ENCODE results near the gene RIMS4. TPM values are rescaled to one million over a fixed set of nuclear protein-coding genes. Genes with fewer than 3 reads are reported as not detected.

The RIMS4 gene
- total and polyA plus RNA-seq, 4 donors, result not detected

DNA sequence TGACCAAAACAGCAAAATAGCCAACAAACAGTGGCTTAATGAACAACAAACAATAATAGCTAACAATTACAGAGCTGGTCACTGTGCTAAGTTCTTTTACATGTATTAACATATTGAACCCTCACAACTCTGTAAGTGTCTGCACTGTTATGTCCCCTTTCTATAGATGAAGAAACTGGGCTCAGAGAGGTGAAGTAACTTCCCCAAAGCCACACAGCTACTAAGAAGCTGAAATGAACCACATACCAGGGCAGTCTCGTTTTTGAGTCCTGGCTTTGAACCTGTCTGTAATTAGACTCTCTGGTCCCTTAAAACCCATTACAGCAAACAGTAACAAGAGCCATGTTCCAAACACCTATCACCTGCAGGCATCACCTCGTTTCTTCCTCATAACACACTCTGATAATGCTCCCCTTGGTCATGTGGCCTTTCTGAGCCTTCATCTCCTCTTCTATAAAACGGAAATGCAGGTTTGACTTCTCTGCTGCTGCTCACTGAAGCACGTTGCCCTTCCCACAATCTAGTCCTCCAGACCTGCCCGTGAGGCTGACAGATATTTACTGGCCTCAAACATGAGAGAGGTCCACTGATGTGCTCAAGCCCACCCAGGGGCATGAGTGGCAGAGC is 41.4 kb downstream of the RIMS4 start:
- no peaks in the 10 kb centered on the region for H3K36me3 ChIP-seq (ENCODE audit: control insufficient read depth in 4 of 4, insufficient read depth in 3 of 4, low read depth in 1 of 4, low read length in 3 of 4)
- DNase-seq (ENCODE audit: low spot score), result no peak
- TF ChIP-seq, protein P1, sequence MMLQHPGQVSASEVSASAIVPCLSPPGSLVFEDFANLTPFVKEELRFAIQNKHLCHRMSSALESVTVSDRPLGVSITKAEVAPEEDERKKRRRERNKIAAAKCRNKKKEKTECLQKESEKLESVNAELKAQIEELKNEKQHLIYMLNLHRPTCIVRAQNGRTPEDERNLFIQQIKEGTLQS (IDR thresholded peaks at IDR 0.05), result no peak
- TF ChIP-seq, protein P2, sequence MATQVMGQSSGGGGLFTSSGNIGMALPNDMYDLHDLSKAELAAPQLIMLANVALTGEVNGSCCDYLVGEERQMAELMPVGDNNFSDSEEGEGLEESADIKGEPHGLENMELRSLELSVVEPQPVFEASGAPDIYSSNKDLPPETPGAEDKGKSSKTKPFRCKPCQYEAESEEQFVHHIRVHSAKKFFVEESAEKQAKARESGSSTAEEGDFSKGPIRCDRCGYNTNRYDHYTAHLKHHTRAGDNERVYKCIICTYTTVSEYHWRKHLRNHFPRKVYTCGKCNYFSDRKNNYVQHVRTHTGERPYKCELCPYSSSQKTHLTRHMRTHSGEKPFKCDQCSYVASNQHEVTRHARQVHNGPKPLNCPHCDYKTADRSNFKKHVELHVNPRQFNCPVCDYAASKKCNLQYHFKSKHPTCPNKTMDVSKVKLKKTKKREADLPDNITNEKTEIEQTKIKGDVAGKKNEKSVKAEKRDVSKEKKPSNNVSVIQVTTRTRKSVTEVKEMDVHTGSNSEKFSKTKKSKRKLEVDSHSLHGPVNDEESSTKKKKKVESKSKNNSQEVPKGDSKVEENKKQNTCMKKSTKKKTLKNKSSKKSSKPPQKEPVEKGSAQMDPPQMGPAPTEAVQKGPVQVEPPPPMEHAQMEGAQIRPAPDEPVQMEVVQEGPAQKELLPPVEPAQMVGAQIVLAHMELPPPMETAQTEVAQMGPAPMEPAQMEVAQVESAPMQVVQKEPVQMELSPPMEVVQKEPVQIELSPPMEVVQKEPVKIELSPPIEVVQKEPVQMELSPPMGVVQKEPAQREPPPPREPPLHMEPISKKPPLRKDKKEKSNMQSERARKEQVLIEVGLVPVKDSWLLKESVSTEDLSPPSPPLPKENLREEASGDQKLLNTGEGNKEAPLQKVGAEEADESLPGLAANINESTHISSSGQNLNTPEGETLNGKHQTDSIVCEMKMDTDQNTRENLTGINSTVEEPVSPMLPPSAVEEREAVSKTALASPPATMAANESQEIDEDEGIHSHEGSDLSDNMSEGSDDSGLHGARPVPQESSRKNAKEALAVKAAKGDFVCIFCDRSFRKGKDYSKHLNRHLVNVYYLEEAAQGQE (IDR thresholded peaks at IDR 0.05), result no peak
- TF ChIP-seq TAF1 (conservative IDR thresholded peaks at IDR 0.05), result no peak
- no peak for TF ChIP-seq JUND (IDR thresholded peaks at IDR 0.05)
- no peak for TF ChIP-seq SP1 (IDR thresholded peaks at IDR 0.05)
- no peak overlapping the region for H3K27ac ChIP-seq (ENCODE audit: low read depth in 1 of 2, low read length in 2 of 2)
- no peak overlapping the region for H3K4me3 ChIP-seq (ENCODE audit: low read depth in 1 of 3, low read length in 3 of 3)
- peaks cover 0 to 2% (median under 1%) of the 10 kb centered on the region in 4 donors for H3K27me3 ChIP-seq (ENCODE audit: control insufficient read depth in 4 of 4, insufficient read depth in 4 of 4, low read length in 3 of 4)
- H3K9me3 ChIP-seq (ENCODE audit: control insufficient read depth in 4 of 4, low read length in 3 of 4), result no peaks in the 10 kb centered on the region
- H3K9ac ChIP-seq (ENCODE audit: low read depth in 1 of 2, low read length in 2 of 2), result no peak overlapping the region
- WGBS, result 37% methylated on average over 5 of the region's 5 CpGs
- no peaks in the 10 kb centered on the region for H3K4me1 ChIP-seq (ENCODE audit: control insufficient read depth in 4 of 4, insufficient read depth in 4 of 4, low read length in 3 of 4)

DNA sequence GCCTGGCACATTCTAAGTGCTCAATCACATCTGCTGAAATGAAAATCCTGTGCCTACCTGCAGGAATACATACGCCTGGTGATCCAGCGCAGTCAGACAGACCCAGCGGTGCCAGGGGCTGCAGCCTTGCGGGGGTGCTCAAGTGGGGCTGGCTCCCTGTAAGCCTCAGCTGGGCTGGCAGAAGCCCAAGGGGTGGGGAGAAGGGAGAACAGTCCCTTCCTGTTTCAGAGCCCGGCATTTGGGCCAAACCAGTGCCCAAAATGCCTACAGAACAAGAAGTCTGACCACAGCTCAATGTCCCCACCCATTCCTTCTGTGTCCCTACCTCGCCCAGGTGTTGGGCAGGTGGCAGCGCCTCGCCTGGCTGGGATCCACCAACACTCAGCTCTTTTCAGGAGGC is 42.1 kb downstream of the RIMS4 start:
- H3K4me1 ChIP-seq (ENCODE audit: control insufficient read depth in 4 of 4, insufficient read depth in 4 of 4, low read length in 3 of 4), result no peaks in the 10 kb centered on the region
- H3K27ac ChIP-seq (ENCODE audit: low read depth in 1 of 2, low read length in 2 of 2), result no peak overlapping the region
- H3K27me3 ChIP-seq (ENCODE audit: control insufficient read depth in 4 of 4, insufficient read depth in 4 of 4, low read length in 3 of 4), result peaks cover 0 to 2% (median under 1%) of the 10 kb centered on the region in 4 donors
- H3K9me3 ChIP-seq (ENCODE audit: control insufficient read depth in 4 of 4, low read length in 3 of 4), result no peaks in the 10 kb centered on the region
- TF ChIP-seq EGR1 (IDR thresholded peaks at IDR 0.05; ENCODE audit: low read depth in 2 of 2) (no peak), HNF4G (IDR thresholded peaks at IDR 0.05) (no peak), RAD21 (IDR thresholded peaks at IDR 0.05) (no peak), YY1 (IDR thresholded peaks at IDR 0.05) (no peak), TAF1 (conservative IDR thresholded peaks at IDR 0.05) (no peak), JUND (IDR thresholded peaks at IDR 0.05) (no peak), NR2F2 (IDR thresholded peaks at IDR 0.05) (no peak), RXRA (IDR thresholded peaks at IDR 0.05) (no peak)
- TF ChIP-seq, protein P3, sequence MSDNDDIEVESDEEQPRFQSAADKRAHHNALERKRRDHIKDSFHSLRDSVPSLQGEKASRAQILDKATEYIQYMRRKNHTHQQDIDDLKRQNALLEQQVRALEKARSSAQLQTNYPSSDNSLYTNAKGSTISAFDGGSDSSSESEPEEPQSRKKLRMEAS (IDR thresholded peaks at IDR 0.05), result no peak
- TF ChIP-seq, protein P2 (IDR thresholded peaks at IDR 0.05), result no peak
- TF ChIP-seq, protein P4, sequence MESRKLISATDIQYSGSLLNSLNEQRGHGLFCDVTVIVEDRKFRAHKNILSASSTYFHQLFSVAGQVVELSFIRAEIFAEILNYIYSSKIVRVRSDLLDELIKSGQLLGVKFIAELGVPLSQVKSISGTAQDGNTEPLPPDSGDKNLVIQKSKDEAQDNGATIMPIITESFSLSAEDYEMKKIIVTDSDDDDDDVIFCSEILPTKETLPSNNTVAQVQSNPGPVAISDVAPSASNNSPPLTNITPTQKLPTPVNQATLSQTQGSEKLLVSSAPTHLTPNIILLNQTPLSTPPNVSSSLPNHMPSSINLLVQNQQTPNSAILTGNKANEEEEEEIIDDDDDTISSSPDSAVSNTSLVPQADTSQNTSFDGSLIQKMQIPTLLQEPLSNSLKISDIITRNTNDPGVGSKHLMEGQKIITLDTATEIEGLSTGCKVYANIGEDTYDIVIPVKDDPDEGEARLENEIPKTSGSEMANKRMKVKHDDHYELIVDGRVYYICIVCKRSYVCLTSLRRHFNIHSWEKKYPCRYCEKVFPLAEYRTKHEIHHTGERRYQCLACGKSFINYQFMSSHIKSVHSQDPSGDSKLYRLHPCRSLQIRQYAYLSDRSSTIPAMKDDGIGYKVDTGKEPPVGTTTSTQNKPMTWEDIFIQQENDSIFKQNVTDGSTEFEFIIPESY (IDR thresholded peaks at IDR 0.05), result no peak
- TF ChIP-seq, protein P5, sequence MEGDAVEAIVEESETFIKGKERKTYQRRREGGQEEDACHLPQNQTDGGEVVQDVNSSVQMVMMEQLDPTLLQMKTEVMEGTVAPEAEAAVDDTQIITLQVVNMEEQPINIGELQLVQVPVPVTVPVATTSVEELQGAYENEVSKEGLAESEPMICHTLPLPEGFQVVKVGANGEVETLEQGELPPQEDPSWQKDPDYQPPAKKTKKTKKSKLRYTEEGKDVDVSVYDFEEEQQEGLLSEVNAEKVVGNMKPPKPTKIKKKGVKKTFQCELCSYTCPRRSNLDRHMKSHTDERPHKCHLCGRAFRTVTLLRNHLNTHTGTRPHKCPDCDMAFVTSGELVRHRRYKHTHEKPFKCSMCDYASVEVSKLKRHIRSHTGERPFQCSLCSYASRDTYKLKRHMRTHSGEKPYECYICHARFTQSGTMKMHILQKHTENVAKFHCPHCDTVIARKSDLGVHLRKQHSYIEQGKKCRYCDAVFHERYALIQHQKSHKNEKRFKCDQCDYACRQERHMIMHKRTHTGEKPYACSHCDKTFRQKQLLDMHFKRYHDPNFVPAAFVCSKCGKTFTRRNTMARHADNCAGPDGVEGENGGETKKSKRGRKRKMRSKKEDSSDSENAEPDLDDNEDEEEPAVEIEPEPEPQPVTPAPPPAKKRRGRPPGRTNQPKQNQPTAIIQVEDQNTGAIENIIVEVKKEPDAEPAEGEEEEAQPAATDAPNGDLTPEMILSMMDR (IDR thresholded peaks at IDR 0.05; ENCODE audit: low read depth, low read length, missing input control), result no peak
- DNase-seq (ENCODE audit: low spot score), result no peak
- H3K36me3 ChIP-seq (ENCODE audit: control insufficient read depth in 4 of 4, insufficient read depth in 3 of 4, low read depth in 1 of 4, low read length in 3 of 4), result no peaks in the 10 kb centered on the region
- H3K4me3 ChIP-seq (ENCODE audit: low read depth in 1 of 3, low read length in 3 of 3), result no peak overlapping the region
- 77% methylated on average over 8 of the region's 8 CpGs for WGBS
- no peak overlapping the region for H3K9ac ChIP-seq (ENCODE audit: low read depth in 1 of 2, low read length in 2 of 2)

All from liver (tissue), 9 donors.